DOHH2 (cell line): ENCODE measurements around the gene BMP8B.
"Not testable (repeated sequence)": the region's sequence is repeated elsewhere in the genome, so short reads cannot be mapped to it uniquely, and the experiment has no call there.

Experiments
- H3F3A ChIP-seq: fragments of 200-600 bp; sonication (generic), shearing (Covaris generic); 2 replicates; pipeline ENCODE4 v1.6.0; 2016; ENCODE audit warnings: antibody characterized with exemption, mild to moderate bottlenecking; ENCODE audit not compliant: control insufficient read depth, insufficient read depth
- H3K27ac ChIP-seq: fragments of 200-600 bp; sonication (generic); 2 replicates; pipeline ENCODE4 v1.5.1; 2014; ENCODE audit warnings: low read depth, mild to moderate bottlenecking, low read length, moderate library complexity
- H3K27me3 ChIP-seq: fragments of 200-600 bp; sonication (generic); 2 replicates; pipeline ENCODE4 v1.6.1; 2014; ENCODE audit warnings: mild to moderate bottlenecking, low read length, mixed read lengths; ENCODE audit not compliant: control insufficient read depth
- H3K36me3 ChIP-seq: fragments of 200-600 bp; sonication (generic); 2 replicates; pipeline ENCODE4 v1.6.1; 2014; ENCODE audit warnings: mild to moderate bottlenecking, low read length, moderate library complexity, mixed read lengths; ENCODE audit not compliant: control insufficient read depth
- H3K4me1 ChIP-seq: fragments of 200-600 bp; sonication (generic); 2 replicates; pipeline ENCODE4 v1.6.1; 2014; ENCODE audit warnings: mild to moderate bottlenecking, low read length, mixed read lengths; ENCODE audit not compliant: control insufficient read depth
- H3K4me2 ChIP-seq: fragments of 200-600 bp; sonication (generic); 2 replicates; pipeline ENCODE4 v1.6.0; 2014; ENCODE audit warnings: mild to moderate bottlenecking, low read length, moderate library complexity
- H3K4me3 ChIP-seq: fragments of 200-600 bp; sonication (generic); 2 replicates; pipeline ENCODE4 v1.5.1; 2014; ENCODE audit warnings: mild to moderate bottlenecking, low read length, mixed read lengths
- H3K79me2 ChIP-seq: fragments of 200-600 bp; sonication (generic); 2 replicates; pipeline ENCODE4 v1.6.1; 2014; ENCODE audit warnings: mild to moderate bottlenecking, low read length, mixed read lengths; ENCODE audit not compliant: control insufficient read depth
- H3K9me2 ChIP-seq: fragments of 200-600 bp; sonication (generic); replicated peaks from 2 replicates; pipeline ENCODE4 v1.6.1; 2014; ENCODE audit warnings: mild to moderate bottlenecking, low read length, mixed read lengths; ENCODE audit not compliant: control insufficient read depth
- H3K9me3 ChIP-seq: fragments of 200-600 bp; sonication (generic); 2 replicates; pipeline ENCODE4 v1.6.1; 2014; ENCODE audit warnings: antibody characterized with exemption, low read length, mixed read lengths; ENCODE audit not compliant: control insufficient read depth, insufficient read depth
- H4K20me1 ChIP-seq: fragments of 200-600 bp; sonication (generic); 2 replicates; pipeline ENCODE4 v1.6.0; 2014; ENCODE audit warnings: low read depth, mild to moderate bottlenecking, antibody characterized with exemption, low read length, moderate library complexity; ENCODE audit not compliant: control insufficient read depth, insufficient read depth
- EZH2phosphoT487 ChIP-seq: fragments of 200-600 bp; sonication (generic); IDR thresholded peaks from 2 replicates; pipeline ENCODE4 v1.6.1; 2017; ENCODE audit warnings: borderline replicate concordance, mild to moderate bottlenecking, antibody characterized with exemption, low read length, moderate library complexity, mixed read lengths
- TF ChIP-seq, protein P1 (sequence below): fragments of 200-600 bp; sonication (generic); IDR thresholded peaks from one replicate; pipeline ENCODE4 v1.5.1; 2014; ENCODE audit warnings: antibody characterized with exemption, mild to moderate bottlenecking, low read depth, low read length; ENCODE audit not compliant: poor library complexity, severe bottlenecking

Gene BMP8B

DNA sequence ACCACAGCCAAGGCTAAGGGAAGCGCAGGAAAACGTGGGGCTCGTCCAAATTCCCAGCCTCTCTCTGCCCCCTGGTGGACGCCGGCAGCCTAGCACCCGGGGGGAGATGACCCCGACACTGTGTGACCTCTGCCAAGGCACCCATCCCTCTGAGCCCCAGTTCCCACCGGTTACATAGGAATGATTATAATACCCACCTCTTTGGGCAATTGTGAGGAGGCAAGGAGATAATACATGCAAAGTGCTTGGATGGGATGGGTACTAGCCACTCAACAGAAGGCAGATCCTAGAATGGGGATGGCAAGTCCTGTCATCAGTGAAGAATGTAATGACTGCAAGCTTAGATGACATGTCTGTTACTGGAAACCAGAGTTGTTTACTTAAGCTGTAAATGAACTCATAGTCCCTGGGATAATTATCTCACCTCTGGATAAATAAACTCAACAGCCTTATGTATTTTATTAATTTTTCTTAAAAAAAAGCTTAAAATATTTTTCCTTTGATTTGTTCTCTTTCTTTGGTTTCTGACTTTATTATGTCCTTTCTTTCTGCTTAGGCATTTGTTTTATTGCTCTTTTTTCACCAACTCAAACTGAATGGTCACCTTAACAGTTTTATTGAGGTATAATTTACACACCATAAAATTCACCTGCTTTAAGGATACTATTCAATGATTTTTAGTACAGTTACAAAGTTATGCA is 11.3 kb upstream of the BMP8B start:
- Histone ChIP-seq H3F3A (0 out of 2 replicates have a peak, but pooled peaks cover 4% of the 10 kb centered on the region), H3K27me3 (no peaks in the 10 kb centered on the region), H3K27ac (peak overlapping the region; percentile 30; the same call in 1 of the 2 replicates), H3K9me2 (no peaks in the 10 kb centered on the region), H3K4me3 (peak overlapping the region; percentile 69), H3K79me2 (no peaks in the 10 kb centered on the region), H3K9me3 (no peaks in the 10 kb centered on the region), H3K4me1 (peaks cover 13% of the 10 kb centered on the region), H3K4me2 (peak overlapping the region; percentile 63), H4K20me1 (no peaks in the 10 kb centered on the region), H3K36me3 (no peaks in the 10 kb centered on the region)
- no peak for TF ChIP-seq EZH2phosphoT487
- TF ChIP-seq, protein P1, sequence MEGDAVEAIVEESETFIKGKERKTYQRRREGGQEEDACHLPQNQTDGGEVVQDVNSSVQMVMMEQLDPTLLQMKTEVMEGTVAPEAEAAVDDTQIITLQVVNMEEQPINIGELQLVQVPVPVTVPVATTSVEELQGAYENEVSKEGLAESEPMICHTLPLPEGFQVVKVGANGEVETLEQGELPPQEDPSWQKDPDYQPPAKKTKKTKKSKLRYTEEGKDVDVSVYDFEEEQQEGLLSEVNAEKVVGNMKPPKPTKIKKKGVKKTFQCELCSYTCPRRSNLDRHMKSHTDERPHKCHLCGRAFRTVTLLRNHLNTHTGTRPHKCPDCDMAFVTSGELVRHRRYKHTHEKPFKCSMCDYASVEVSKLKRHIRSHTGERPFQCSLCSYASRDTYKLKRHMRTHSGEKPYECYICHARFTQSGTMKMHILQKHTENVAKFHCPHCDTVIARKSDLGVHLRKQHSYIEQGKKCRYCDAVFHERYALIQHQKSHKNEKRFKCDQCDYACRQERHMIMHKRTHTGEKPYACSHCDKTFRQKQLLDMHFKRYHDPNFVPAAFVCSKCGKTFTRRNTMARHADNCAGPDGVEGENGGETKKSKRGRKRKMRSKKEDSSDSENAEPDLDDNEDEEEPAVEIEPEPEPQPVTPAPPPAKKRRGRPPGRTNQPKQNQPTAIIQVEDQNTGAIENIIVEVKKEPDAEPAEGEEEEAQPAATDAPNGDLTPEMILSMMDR, result peak; percentile 98

- H3K36me3 ChIP-seq, H3K79me2 ChIP-seq, H4K20me1 ChIP-seq, H3K9me3 ChIP-seq, H3F3A ChIP-seq, H3K27me3 ChIP-seq, H3K9me2 ChIP-seq: not testable (repeated sequence)
- Histone ChIP-seq H3K4me2 (peak overlapping the region; percentile 63), H3K4me1 (peaks cover 13% of the 10 kb centered on the region), H3K27ac (peak overlapping the region; percentile 30; the same call in 1 of the 2 replicates), H3K4me3 (peak overlapping the region; percentile 69)
These were observed 10.4 kb upstream of the BMP8B start for GRCh38 chr1:39798859-39799769.

- Histone ChIP-seq H3K36me3 (no peaks in the 10 kb centered on the region), H4K20me1 (no peaks in the 10 kb centered on the region), H3F3A (0 out of 2 replicates have a peak, but pooled peaks cover 4% of the 10 kb centered on the region), H3K4me1 (peaks cover 13% of the 10 kb centered on the region), H3K9me2 (no peaks in the 10 kb centered on the region), H3K27ac (no peak overlapping the region), H3K9me3 (no peaks in the 10 kb centered on the region), H3K4me2 (no peak overlapping the region), H3K27me3 (no peaks in the 10 kb centered on the region), H3K4me3 (no peak overlapping the region), H3K79me2 (no peaks in the 10 kb centered on the region)
- TF ChIP-seq EZH2phosphoT487, result no peak
- TF ChIP-seq, protein P1, result no peak
These were observed 7.0 kb upstream of the BMP8B start for GRCh38 chr1:39795651-39796050.
